Activated CD8-positive, alpha-beta memory T cell treated with anti-CD3 and anti-CD28 coated beads, Interleukin-2, amount 50 U/mL, for 1 hour (primary cell): ENCODE results near the gene TIMP3.

Source experiments
- DNase-seq: peaks from one replicate; pipeline ENCODE4 v3.0.0-alpha.2; 2020; ENCODE audit errors: extremely low read depth

TIMP3 gene

GRCh38 chr22:32829451-32829851 lies 27.9 kb downstream of the TIMP3 start:
- DNase-seq = no peak

GRCh38 chr22:32830473-32830872 lies 29.0 kb downstream of the TIMP3 start:
- no peak for DNase-seq

- DNase-seq = no peak
Observed at GRCh38 chr22:32830957-32831356, 29.5 kb downstream of the TIMP3 start.

GRCh38 chr22:32831584-32831983 lies 30.1 kb downstream of the TIMP3 start:
- DNase-seq = no peak

GRCh38 chr22:32832174-32832573 lies 30.7 kb downstream of the TIMP3 start:
- no peak for DNase-seq

- no peak for DNase-seq
Observed at GRCh38 chr22:32836280-32837123, 35.0 kb downstream of the TIMP3 start.

- no peak for DNase-seq
Observed at GRCh38 chr22:32837142-32837541, 35.6 kb downstream of the TIMP3 start.

- no peak for DNase-seq
Observed at GRCh38 chr22:32837803-32838202, 36.3 kb downstream of the TIMP3 start.

- no peak for DNase-seq
Observed at GRCh38 chr22:32839831-32840584, 38.5 kb downstream of the TIMP3 start.

GRCh38 chr22:32841175-32841574 lies 39.7 kb downstream of the TIMP3 start:
- no peak for DNase-seq

GRCh38 chr22:32842486-32842885 lies 41.0 kb downstream of the TIMP3 start:
- no peak for DNase-seq

GRCh38 chr22:32843300-32843699 lies 41.8 kb downstream of the TIMP3 start:
- no peak for DNase-seq

- no peak for DNase-seq
Observed at GRCh38 chr22:32844251-32844650, 42.7 kb downstream of the TIMP3 start.

- no peak for DNase-seq
Observed at GRCh38 chr22:32846780-32847491, 45.4 kb downstream of the TIMP3 start.

GRCh38 chr22:32848226-32848625 lies 46.7 kb downstream of the TIMP3 start:
- DNase-seq = no peak

- DNase-seq = no peak
Observed at GRCh38 chr22:32849501-32849900, 48.0 kb downstream of the TIMP3 start.

- DNase-seq = no peak
Observed at GRCh38 chr22:32850157-32850556, 48.7 kb downstream of the TIMP3 start.

- no peak for DNase-seq
Observed at GRCh38 chr22:32850591-32851517, 49.3 kb downstream of the TIMP3 start.

GRCh38 chr22:32852395-32853251 lies 51.1 kb downstream of the TIMP3 start:
- no peak for DNase-seq

- no peak for DNase-seq
Observed at GRCh38 chr22:32853662-32854061, 52.2 kb downstream of the TIMP3 start.
